Measurements from ENCODE around the gene PRKAR2B. TPM values are rescaled to one million over a fixed set of nuclear protein-coding genes. Genes with fewer than 3 reads are reported as not detected.
A peak's percentile ranks its signal among the peaks of the same experiment; 100 is the strongest.

PRKAR2B gene
- total and polyA plus RNA-seq, 2 donors (not counting 1 experiment from before 2014, with no cell fraction given): 6.5 to 14.7 TPM

GRCh38 chr7:107025449-107026103 is 18.9 kb upstream of the PRKAR2B start:
- no peaks in the 10 kb centered on the region for H3K9me3 ChIP-seq (ENCODE audit: control insufficient read depth, insufficient read depth, low read depth, low read length)
- H3K4me3 ChIP-seq (replicated peaks in 1 of 4; ENCODE audit: control extremely low read depth in 1 of 4, insufficient read depth in 1 of 4, low read depth in 3 of 4, low read length in 4 of 4): no peak overlapping the region
- H3K4me1 ChIP-seq (ENCODE audit: control insufficient read depth, extremely low read depth, insufficient read depth, low read length): peaks cover 2% of the 10 kb centered on the region
- no peak overlapping the region for H2AFZ ChIP-seq (ENCODE audit: low read length)
- H3K9ac ChIP-seq (ENCODE audit: insufficient read depth, low read length): no peak overlapping the region
- H3K27ac ChIP-seq (ENCODE audit: insufficient read depth, low read length): no peak overlapping the region
- TF ChIP-seq EZH2 (IDR thresholded peaks at IDR 0.05; ENCODE audit: low read length, missing control alignments) (no peak), CTCF (conservative IDR thresholded peaks at IDR 0.05 in 1 of 2, IDR thresholded peaks at IDR 0.05 in 1 of 2; ENCODE audit: low read depth in 1 of 2, low read length in 2 of 2) (no peak)
- no peaks in the 10 kb centered on the region for H3K27me3 ChIP-seq (ENCODE audit: control insufficient read depth, insufficient read depth, low read length)
- H3K79me2 ChIP-seq (ENCODE audit: control insufficient read depth, insufficient read depth, low read length): no peaks in the 10 kb centered on the region
- H4K20me1 ChIP-seq (ENCODE audit: control insufficient read depth, extremely low read depth, insufficient read depth, low read length): no peaks in the 10 kb centered on the region
- H3K4me2 ChIP-seq (ENCODE audit: extremely low read depth, insufficient read depth, low read length): no peak overlapping the region
- peak; percentile 55 to 66 for DNase-seq (ENCODE audit: low read depth in 2 of 2)
- no peaks in the 10 kb centered on the region for H3K36me3 ChIP-seq (ENCODE audit: control insufficient read depth, insufficient read depth, low read length)

GRCh38 chr7:107026166-107026565 is 18.3 kb upstream of the PRKAR2B start:
- Histone ChIP-seq H4K20me1 (ENCODE audit: control insufficient read depth, extremely low read depth, insufficient read depth, low read length) (no peaks in the 10 kb centered on the region), H3K4me3 (replicated peaks in 1 of 4; ENCODE audit: control extremely low read depth in 1 of 4, insufficient read depth in 1 of 4, low read depth in 3 of 4, low read length in 4 of 4) (no peak overlapping the region), H3K4me1 (ENCODE audit: control insufficient read depth, extremely low read depth, insufficient read depth, low read length) (peaks cover 2% of the 10 kb centered on the region), H3K27me3 (ENCODE audit: control insufficient read depth, insufficient read depth, low read length) (no peaks in the 10 kb centered on the region), H2AFZ (ENCODE audit: low read length) (no peak overlapping the region), H3K27ac (ENCODE audit: insufficient read depth, low read length) (no peak overlapping the region), H3K9me3 (ENCODE audit: control insufficient read depth, insufficient read depth, low read depth, low read length) (no peaks in the 10 kb centered on the region), H3K9ac (ENCODE audit: insufficient read depth, low read length) (no peak overlapping the region), H3K4me2 (ENCODE audit: extremely low read depth, insufficient read depth, low read length) (no peak overlapping the region), H3K79me2 (ENCODE audit: control insufficient read depth, insufficient read depth, low read length) (no peaks in the 10 kb centered on the region), H3K36me3 (ENCODE audit: control insufficient read depth, insufficient read depth, low read length) (no peaks in the 10 kb centered on the region)
- DNase-seq (ENCODE audit: low read depth in 2 of 2): no peak
- no peak for TF ChIP-seq EZH2 (IDR thresholded peaks at IDR 0.05; ENCODE audit: low read length, missing control alignments)

DNA sequence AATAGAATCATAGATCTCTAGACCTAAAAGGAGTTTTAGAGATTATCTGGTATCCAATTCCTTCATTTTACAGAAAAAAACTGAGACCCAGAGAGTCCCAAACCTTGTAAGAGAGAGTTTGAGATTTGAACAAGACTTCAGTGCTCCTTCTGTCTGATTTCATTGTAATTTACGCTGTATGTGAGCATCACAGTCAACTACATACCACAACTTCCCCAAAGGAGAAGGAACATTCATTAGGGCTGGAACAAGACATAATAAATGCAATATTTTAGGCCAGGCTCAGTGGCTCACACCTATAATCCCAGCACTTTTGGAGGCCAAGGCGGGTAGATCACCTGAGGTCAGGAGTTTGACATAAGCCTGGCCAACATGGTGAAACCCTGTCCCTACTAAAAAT is 17.3 kb upstream of the PRKAR2B start:
- Histone ChIP-seq H4K20me1 (ENCODE audit: control insufficient read depth, extremely low read depth, insufficient read depth, low read length) (no peaks in the 10 kb centered on the region), H2AFZ (ENCODE audit: low read length) (no peak overlapping the region)

More for the DNA sequence above, 17.3 kb upstream of the PRKAR2B start:
- TF ChIP-seq EZH2 (IDR thresholded peaks at IDR 0.05; ENCODE audit: low read length, missing control alignments) (no peak), CTCF (conservative IDR thresholded peaks at IDR 0.05 in 1 of 2, IDR thresholded peaks at IDR 0.05 in 1 of 2; ENCODE audit: low read depth in 1 of 2, low read length in 2 of 2) (no peak)
- Histone ChIP-seq H3K4me3 (replicated peaks in 1 of 4; ENCODE audit: control extremely low read depth in 1 of 4, insufficient read depth in 1 of 4, low read depth in 3 of 4, low read length in 4 of 4) (no peak overlapping the region), H3K27ac (ENCODE audit: insufficient read depth, low read length) (no peak overlapping the region), H3K4me1 (ENCODE audit: control insufficient read depth, extremely low read depth, insufficient read depth, low read length) (peaks cover 2% of the 10 kb centered on the region), H3K4me2 (ENCODE audit: extremely low read depth, insufficient read depth, low read length) (no peak overlapping the region), H3K27me3 (ENCODE audit: control insufficient read depth, insufficient read depth, low read length) (no peaks in the 10 kb centered on the region), H3K79me2 (ENCODE audit: control insufficient read depth, insufficient read depth, low read length) (no peaks in the 10 kb centered on the region), H3K36me3 (ENCODE audit: control insufficient read depth, insufficient read depth, low read length) (no peaks in the 10 kb centered on the region), H3K9me3 (ENCODE audit: control insufficient read depth, insufficient read depth, low read depth, low read length) (no peaks in the 10 kb centered on the region), H3K9ac (ENCODE audit: insufficient read depth, low read length) (no peak overlapping the region)
- DNase-seq (ENCODE audit: low read depth in 2 of 2): no peak
